Measurements from ENCODE around the gene ERLEC1. TPM values are rescaled to one million over a fixed set of nuclear protein-coding genes. Genes with fewer than 3 reads are reported as not detected.
"Not testable (repeated sequence)": the region's sequence is repeated elsewhere in the genome, so short reads cannot be mapped to it uniquely, and the experiment has no call there.

ERLEC1 gene
- total and polyA plus RNA-seq, 4 donors: 28.8 to 32.0 (median 30.4) TPM

DNA sequence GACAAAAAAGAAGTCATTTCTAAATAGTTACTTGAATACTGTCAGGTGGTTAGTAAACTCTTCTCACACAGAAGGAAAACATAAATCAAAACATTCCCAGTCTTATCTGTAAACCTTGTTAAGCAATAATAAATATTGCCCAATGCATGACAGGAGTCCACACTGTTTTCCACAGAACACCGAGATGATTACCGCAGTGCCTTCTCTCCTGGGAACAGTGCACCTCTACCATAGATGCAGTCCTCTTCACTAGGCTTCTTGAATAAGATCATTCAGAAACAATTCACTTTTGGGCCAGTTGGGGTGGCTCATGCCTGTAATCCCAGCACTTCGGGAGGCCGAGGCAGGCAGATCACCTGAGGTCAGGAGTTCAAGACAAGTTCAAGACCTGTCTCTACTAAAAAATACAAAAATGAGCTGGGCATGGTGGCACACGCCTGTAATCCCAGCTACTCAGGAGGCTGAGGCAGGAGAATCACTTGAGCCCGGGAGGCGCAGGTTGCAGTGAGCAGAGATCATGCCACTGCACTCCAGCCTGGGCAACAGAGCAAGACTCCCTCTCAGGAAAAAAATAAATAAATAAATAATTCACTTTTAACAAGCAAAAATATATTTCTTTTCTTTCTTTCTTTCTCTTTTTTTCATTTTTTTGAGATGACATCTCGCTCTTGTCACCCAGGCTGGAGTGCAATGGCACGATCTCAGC lies 64.4 kb downstream of the ERLEC1 start:
- H3K9ac ChIP-seq (ENCODE audit: low read depth in 1 of 2, low read length in 2 of 2); H3K4me3 ChIP-seq (ENCODE audit: low read depth in 1 of 3, low read length in 3 of 3); H3K4me1 ChIP-seq (ENCODE audit: control insufficient read depth in 4 of 4, insufficient read depth in 4 of 4, low read length in 3 of 4); H3K9me3 ChIP-seq (ENCODE audit: control insufficient read depth in 4 of 4, low read length in 3 of 4); H3K27me3 ChIP-seq (ENCODE audit: control insufficient read depth in 4 of 4, insufficient read depth in 4 of 4, low read length in 3 of 4); DNase-seq (ENCODE audit: low spot score): not testable (repeated sequence)
- WGBS: 61% methylated on average over 9 of the region's 9 CpGs
- Histone ChIP-seq H3K36me3 (ENCODE audit: control insufficient read depth in 4 of 4, insufficient read depth in 3 of 4, low read depth in 1 of 4, low read length in 3 of 4) (peaks cover 5 to 18% (median 7%) of the 10 kb centered on the region in 4 donors), H3K27ac (ENCODE audit: low read depth in 1 of 2, low read length in 2 of 2) (peak overlapping the region; percentile 76 to 86)
- TF ChIP-seq, protein P1, sequence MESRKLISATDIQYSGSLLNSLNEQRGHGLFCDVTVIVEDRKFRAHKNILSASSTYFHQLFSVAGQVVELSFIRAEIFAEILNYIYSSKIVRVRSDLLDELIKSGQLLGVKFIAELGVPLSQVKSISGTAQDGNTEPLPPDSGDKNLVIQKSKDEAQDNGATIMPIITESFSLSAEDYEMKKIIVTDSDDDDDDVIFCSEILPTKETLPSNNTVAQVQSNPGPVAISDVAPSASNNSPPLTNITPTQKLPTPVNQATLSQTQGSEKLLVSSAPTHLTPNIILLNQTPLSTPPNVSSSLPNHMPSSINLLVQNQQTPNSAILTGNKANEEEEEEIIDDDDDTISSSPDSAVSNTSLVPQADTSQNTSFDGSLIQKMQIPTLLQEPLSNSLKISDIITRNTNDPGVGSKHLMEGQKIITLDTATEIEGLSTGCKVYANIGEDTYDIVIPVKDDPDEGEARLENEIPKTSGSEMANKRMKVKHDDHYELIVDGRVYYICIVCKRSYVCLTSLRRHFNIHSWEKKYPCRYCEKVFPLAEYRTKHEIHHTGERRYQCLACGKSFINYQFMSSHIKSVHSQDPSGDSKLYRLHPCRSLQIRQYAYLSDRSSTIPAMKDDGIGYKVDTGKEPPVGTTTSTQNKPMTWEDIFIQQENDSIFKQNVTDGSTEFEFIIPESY (IDR thresholded peaks at IDR 0.05): peak; percentile 65
- TF ChIP-seq, protein P2, sequence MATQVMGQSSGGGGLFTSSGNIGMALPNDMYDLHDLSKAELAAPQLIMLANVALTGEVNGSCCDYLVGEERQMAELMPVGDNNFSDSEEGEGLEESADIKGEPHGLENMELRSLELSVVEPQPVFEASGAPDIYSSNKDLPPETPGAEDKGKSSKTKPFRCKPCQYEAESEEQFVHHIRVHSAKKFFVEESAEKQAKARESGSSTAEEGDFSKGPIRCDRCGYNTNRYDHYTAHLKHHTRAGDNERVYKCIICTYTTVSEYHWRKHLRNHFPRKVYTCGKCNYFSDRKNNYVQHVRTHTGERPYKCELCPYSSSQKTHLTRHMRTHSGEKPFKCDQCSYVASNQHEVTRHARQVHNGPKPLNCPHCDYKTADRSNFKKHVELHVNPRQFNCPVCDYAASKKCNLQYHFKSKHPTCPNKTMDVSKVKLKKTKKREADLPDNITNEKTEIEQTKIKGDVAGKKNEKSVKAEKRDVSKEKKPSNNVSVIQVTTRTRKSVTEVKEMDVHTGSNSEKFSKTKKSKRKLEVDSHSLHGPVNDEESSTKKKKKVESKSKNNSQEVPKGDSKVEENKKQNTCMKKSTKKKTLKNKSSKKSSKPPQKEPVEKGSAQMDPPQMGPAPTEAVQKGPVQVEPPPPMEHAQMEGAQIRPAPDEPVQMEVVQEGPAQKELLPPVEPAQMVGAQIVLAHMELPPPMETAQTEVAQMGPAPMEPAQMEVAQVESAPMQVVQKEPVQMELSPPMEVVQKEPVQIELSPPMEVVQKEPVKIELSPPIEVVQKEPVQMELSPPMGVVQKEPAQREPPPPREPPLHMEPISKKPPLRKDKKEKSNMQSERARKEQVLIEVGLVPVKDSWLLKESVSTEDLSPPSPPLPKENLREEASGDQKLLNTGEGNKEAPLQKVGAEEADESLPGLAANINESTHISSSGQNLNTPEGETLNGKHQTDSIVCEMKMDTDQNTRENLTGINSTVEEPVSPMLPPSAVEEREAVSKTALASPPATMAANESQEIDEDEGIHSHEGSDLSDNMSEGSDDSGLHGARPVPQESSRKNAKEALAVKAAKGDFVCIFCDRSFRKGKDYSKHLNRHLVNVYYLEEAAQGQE (IDR thresholded peaks at IDR 0.05): peak; percentile 57
- TF ChIP-seq TAF1 (conservative IDR thresholded peaks at IDR 0.05): peak; percentile 69
- peak; percentile 71 for TF ChIP-seq HNF4G (IDR thresholded peaks at IDR 0.05)
- peak in 1 of 2 donors; percentile 41 for TF ChIP-seq GABPA (IDR thresholded peaks at IDR 0.05 in 1 of 2, conservative IDR thresholded peaks at IDR 0.05 in 1 of 2)
- peak; percentile 81 for TF ChIP-seq SP1 (IDR thresholded peaks at IDR 0.05)
- peak; percentile 76 to 80 for TF ChIP-seq JUND (IDR thresholded peaks at IDR 0.05)
- peak; percentile 47 to 50 for TF ChIP-seq RAD21 (IDR thresholded peaks at IDR 0.05)
- TF ChIP-seq FOXA1 (IDR thresholded peaks at IDR 0.05): peak; percentile 61
- TF ChIP-seq FOXA2 (IDR thresholded peaks at IDR 0.05): peak; percentile 51
- peak; percentile 71 for TF ChIP-seq YY1 (IDR thresholded peaks at IDR 0.05)
- peak; percentile 90 to 92 for TF ChIP-seq RXRA (IDR thresholded peaks at IDR 0.05)
- peak; percentile 89 to 90 for TF ChIP-seq HNF4A (conservative IDR thresholded peaks at IDR 0.05)

DNA sequence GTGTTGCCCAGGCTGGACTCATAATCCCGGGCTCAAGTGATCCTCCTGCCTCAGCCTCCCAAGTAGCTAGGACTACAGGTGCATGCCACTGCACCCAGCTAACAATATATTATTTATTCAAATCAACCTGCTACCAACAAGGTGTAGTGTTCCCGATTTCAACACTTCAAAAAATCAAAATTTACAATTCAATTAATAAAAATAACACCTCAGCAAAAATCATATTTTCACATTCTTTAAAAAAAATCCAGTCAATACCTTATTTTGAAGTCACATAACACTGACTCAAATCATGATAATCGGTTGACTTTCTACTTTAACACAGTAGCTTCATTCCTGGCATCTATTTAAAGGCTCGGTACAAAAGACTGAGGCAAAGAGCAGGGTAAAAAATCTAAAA lies 65.7 kb downstream of the ERLEC1 start:
- 96% methylated on average over 4 of the region's 4 CpGs for WGBS
- no peak overlapping the region for H3K27ac ChIP-seq (ENCODE audit: low read depth in 1 of 2, low read length in 2 of 2)
- no peak for DNase-seq (ENCODE audit: low spot score)
- peaks cover 0 to 9% (median 3%) of the 10 kb centered on the region in 4 donors for H3K4me1 ChIP-seq (ENCODE audit: control insufficient read depth in 4 of 4, insufficient read depth in 4 of 4, low read length in 3 of 4)
- H3K9ac ChIP-seq (ENCODE audit: low read depth in 1 of 2, low read length in 2 of 2): no peak overlapping the region
- H3K36me3 ChIP-seq (ENCODE audit: control insufficient read depth in 4 of 4, insufficient read depth in 3 of 4, low read depth in 1 of 4, low read length in 3 of 4): peaks cover 5 to 18% (median 7%) of the 10 kb centered on the region in 4 donors
- no peaks in the 10 kb centered on the region for H3K9me3 ChIP-seq (ENCODE audit: control insufficient read depth in 4 of 4, low read length in 3 of 4)
- no peaks in the 10 kb centered on the region for H3K27me3 ChIP-seq (ENCODE audit: control insufficient read depth in 4 of 4, insufficient read depth in 4 of 4, low read length in 3 of 4)
- no peak overlapping the region for H3K4me3 ChIP-seq (ENCODE audit: low read depth in 1 of 3, low read length in 3 of 3)
- TF ChIP-seq, protein P3, sequence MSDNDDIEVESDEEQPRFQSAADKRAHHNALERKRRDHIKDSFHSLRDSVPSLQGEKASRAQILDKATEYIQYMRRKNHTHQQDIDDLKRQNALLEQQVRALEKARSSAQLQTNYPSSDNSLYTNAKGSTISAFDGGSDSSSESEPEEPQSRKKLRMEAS (IDR thresholded peaks at IDR 0.05): no peak
- TF ChIP-seq, protein P2 (IDR thresholded peaks at IDR 0.05): no peak
- TF ChIP-seq TAF1 (conservative IDR thresholded peaks at IDR 0.05) (no peak), RAD21 (IDR thresholded peaks at IDR 0.05) (no peak), SP1 (IDR thresholded peaks at IDR 0.05) (no peak), GABPA (IDR thresholded peaks at IDR 0.05 in 1 of 2, conservative IDR thresholded peaks at IDR 0.05 in 1 of 2) (no peak), NR2F2 (IDR thresholded peaks at IDR 0.05) (no peak), JUND (IDR thresholded peaks at IDR 0.05) (no peak), HNF4A (conservative IDR thresholded peaks at IDR 0.05) (no peak), HNF4G (IDR thresholded peaks at IDR 0.05) (no peak), YY1 (IDR thresholded peaks at IDR 0.05) (no peak), FOXA1 (IDR thresholded peaks at IDR 0.05) (no peak), RXRA (IDR thresholded peaks at IDR 0.05) (no peak)
- TF ChIP-seq, protein P1 (IDR thresholded peaks at IDR 0.05): no peak
- TF ChIP-seq, protein P4, sequence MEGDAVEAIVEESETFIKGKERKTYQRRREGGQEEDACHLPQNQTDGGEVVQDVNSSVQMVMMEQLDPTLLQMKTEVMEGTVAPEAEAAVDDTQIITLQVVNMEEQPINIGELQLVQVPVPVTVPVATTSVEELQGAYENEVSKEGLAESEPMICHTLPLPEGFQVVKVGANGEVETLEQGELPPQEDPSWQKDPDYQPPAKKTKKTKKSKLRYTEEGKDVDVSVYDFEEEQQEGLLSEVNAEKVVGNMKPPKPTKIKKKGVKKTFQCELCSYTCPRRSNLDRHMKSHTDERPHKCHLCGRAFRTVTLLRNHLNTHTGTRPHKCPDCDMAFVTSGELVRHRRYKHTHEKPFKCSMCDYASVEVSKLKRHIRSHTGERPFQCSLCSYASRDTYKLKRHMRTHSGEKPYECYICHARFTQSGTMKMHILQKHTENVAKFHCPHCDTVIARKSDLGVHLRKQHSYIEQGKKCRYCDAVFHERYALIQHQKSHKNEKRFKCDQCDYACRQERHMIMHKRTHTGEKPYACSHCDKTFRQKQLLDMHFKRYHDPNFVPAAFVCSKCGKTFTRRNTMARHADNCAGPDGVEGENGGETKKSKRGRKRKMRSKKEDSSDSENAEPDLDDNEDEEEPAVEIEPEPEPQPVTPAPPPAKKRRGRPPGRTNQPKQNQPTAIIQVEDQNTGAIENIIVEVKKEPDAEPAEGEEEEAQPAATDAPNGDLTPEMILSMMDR (IDR thresholded peaks at IDR 0.05; ENCODE audit: low read depth, low read length, missing input control): no peak

All from liver (tissue), 9 donors.